ENCODE data around the gene RTL1. TPM values are rescaled to one million over a fixed set of nuclear protein-coding genes. Genes with fewer than 3 reads are reported as not detected.

The RTL1 gene
- total and polyA plus RNA-seq, 4 experiments from 2014 or later = not detected

GRCh38 chr14:100841066-100841760 lies 62.3 kb downstream of the RTL1 start:
- no peaks in the 10 kb centered on the region for H3K9me3 ChIP-seq (ENCODE audit: control insufficient read depth in 1 of 2, low read length in 2 of 2)
- no peaks in the 10 kb centered on the region for H3K36me3 ChIP-seq (ENCODE audit: insufficient read depth, low read length)
- Mint-ChIP-seq H3K27me3 (peaks cover 1 to 3% of the 10 kb centered on the region in 2 donors), H3K9me3 (no peaks in the 10 kb centered on the region), H3K36me3 (no peaks in the 10 kb centered on the region), H3K4me3 (no peak overlapping the region), H3K4me1 (no peaks in the 10 kb centered on the region), H3K27ac (no peak overlapping the region)
- intact Hi-C loops (cut with micrococcal nuclease) = no loop called here
- H3K27me3 ChIP-seq (ENCODE audit: insufficient read depth, low read length) = no peaks in the 10 kb centered on the region
- CTCF ChIA-PET (ENCODE audit: partially characterized antibody) = no interaction called here
- H3K27ac ChIP-seq (ENCODE audit: low read depth, low read length) = no peak overlapping the region
- DNase-seq = no peak
- no peak overlapping the region for H3K4me3 ChIP-seq (ENCODE audit: low read length in 2 of 2)
- H3K4me1 ChIP-seq (ENCODE audit: insufficient read depth, low read length) = no peaks in the 10 kb centered on the region
- POLR2A ChIA-PET (ENCODE audit: partially characterized antibody) = no interaction called here

- Histone ChIP-seq H3K27me3 (ENCODE audit: insufficient read depth, low read length) (no peaks in the 10 kb centered on the region), H3K36me3 (ENCODE audit: insufficient read depth, low read length) (no peaks in the 10 kb centered on the region), H3K9me3 (ENCODE audit: control insufficient read depth in 1 of 2, low read length in 2 of 2) (no peaks in the 10 kb centered on the region), H3K4me3 (ENCODE audit: low read length in 2 of 2) (no peak overlapping the region), H3K27ac (ENCODE audit: low read depth, low read length) (no peak overlapping the region), H3K4me1 (ENCODE audit: insufficient read depth, low read length) (no peaks in the 10 kb centered on the region)
- CTCF ChIA-PET (ENCODE audit: partially characterized antibody) = interaction anchor here (0.6 to 0.9 kb wide), 2 partner anchors 10 to 12 kb away, joined by 3 to 7 read pairs; no protein-coding TSS in a partner anchor
- H3K36me3 Mint-ChIP-seq = no peaks in the 10 kb centered on the region
- POLR2A ChIA-PET (ENCODE audit: partially characterized antibody) = no interaction called here
- H3K4me3 Mint-ChIP-seq = no peak overlapping the region
- no peaks in the 10 kb centered on the region for H3K4me1 Mint-ChIP-seq
- intact Hi-C loops (cut with micrococcal nuclease) = no loop called here
- no peak for DNase-seq
- H3K27ac Mint-ChIP-seq = no peak overlapping the region
- no peaks in the 10 kb centered on the region for H3K9me3 Mint-ChIP-seq
- H3K27me3 Mint-ChIP-seq = peaks cover 1 to 5% of the 10 kb centered on the region in 2 donors
Observed at GRCh38 chr14:100840286-100841065, 63.0 kb downstream of the RTL1 start.

DNA sequence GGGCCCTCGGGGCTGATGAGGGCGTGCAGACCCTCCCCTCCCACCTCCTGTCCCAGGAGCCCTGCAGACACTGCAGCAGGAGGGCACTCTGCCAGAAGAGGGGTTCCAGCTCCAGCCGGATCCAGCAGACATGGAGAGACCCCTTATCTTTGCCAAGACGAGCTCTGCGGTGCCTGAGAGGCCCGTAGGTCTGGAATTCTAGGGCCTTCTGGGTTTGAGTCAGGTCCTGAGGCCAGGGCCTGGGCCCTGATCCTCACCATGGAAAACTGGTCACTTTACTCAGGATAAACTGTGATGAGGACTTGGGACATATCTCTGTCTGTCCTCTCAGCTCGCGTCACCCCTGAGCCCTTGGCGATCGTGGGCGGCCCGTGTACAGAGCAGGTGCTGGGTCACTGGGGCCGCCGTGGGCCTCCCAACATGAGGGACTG lies 63.8 kb downstream of the RTL1 start:
- ChIA-PET POLR2A (ENCODE audit: partially characterized antibody) (no interaction called here), CTCF (ENCODE audit: partially characterized antibody) (interaction anchor here (0.9 kb wide), 1 partner anchor 13 kb away, joined by 3 read pairs; no protein-coding TSS in a partner anchor)
- Mint-ChIP-seq H3K4me3 (no peak overlapping the region), H3K9me3 (no peaks in the 10 kb centered on the region), H3K27ac (no peak overlapping the region), H3K36me3 (no peaks in the 10 kb centered on the region), H3K27me3 (peaks cover 3 to 5% of the 10 kb centered on the region in 2 donors), H3K4me1 (no peaks in the 10 kb centered on the region)
- Histone ChIP-seq H3K36me3 (ENCODE audit: insufficient read depth, low read length) (no peaks in the 10 kb centered on the region), H3K4me3 (ENCODE audit: low read length in 2 of 2) (no peak overlapping the region), H3K4me1 (ENCODE audit: insufficient read depth, low read length) (no peaks in the 10 kb centered on the region), H3K9me3 (ENCODE audit: control insufficient read depth in 1 of 2, low read length in 2 of 2) (no peaks in the 10 kb centered on the region), H3K27me3 (ENCODE audit: insufficient read depth, low read length) (no peaks in the 10 kb centered on the region), H3K27ac (ENCODE audit: low read depth, low read length) (no peak overlapping the region)
- intact Hi-C loops (cut with micrococcal nuclease) = no loop called here
- no peak for DNase-seq

- Mint-ChIP-seq H3K9me3 (no peaks in the 10 kb centered on the region), H3K27ac (no peak overlapping the region), H3K4me3 (no peak overlapping the region), H3K27me3 (peaks cover 3 to 7% of the 10 kb centered on the region in 2 donors), H3K4me1 (no peaks in the 10 kb centered on the region), H3K36me3 (no peaks in the 10 kb centered on the region)
- Histone ChIP-seq H3K4me3 (ENCODE audit: low read length in 2 of 2) (no peak overlapping the region), H3K9me3 (ENCODE audit: control insufficient read depth in 1 of 2, low read length in 2 of 2) (no peaks in the 10 kb centered on the region), H3K27ac (ENCODE audit: low read depth, low read length) (no peak overlapping the region), H3K27me3 (ENCODE audit: insufficient read depth, low read length) (no peaks in the 10 kb centered on the region), H3K36me3 (ENCODE audit: insufficient read depth, low read length) (no peaks in the 10 kb centered on the region), H3K4me1 (ENCODE audit: insufficient read depth, low read length) (no peaks in the 10 kb centered on the region)
- CTCF ChIA-PET (ENCODE audit: partially characterized antibody) = no interaction called here
- no peak for DNase-seq
- POLR2A ChIA-PET (ENCODE audit: partially characterized antibody) = no interaction called here
- intact Hi-C loops (cut with micrococcal nuclease) = no loop called here
Observed at GRCh38 chr14:100839315-100839585, 64.3 kb downstream of the RTL1 start.

- Histone ChIP-seq H3K27ac (ENCODE audit: low read depth, low read length) (no peak overlapping the region), H3K36me3 (ENCODE audit: insufficient read depth, low read length) (no peaks in the 10 kb centered on the region), H3K4me1 (ENCODE audit: insufficient read depth, low read length) (no peaks in the 10 kb centered on the region), H3K27me3 (ENCODE audit: insufficient read depth, low read length) (no peaks in the 10 kb centered on the region), H3K9me3 (ENCODE audit: control insufficient read depth in 1 of 2, low read length in 2 of 2) (no peaks in the 10 kb centered on the region), H3K4me3 (ENCODE audit: low read length in 2 of 2) (no peak overlapping the region)
- POLR2A ChIA-PET (ENCODE audit: partially characterized antibody) = no interaction called here
- CTCF ChIA-PET (ENCODE audit: partially characterized antibody) = no interaction called here
- Mint-ChIP-seq H3K36me3 (no peaks in the 10 kb centered on the region), H3K4me1 (no peaks in the 10 kb centered on the region), H3K4me3 (no peak overlapping the region), H3K27me3 (peaks cover 4 to 10% of the 10 kb centered on the region in 2 donors), H3K9me3 (no peaks in the 10 kb centered on the region), H3K27ac (no peak overlapping the region)
- intact Hi-C loops (cut with micrococcal nuclease) = no loop called here
- DNase-seq = no peak
Observed at GRCh38 chr14:100838493-100839314, 64.8 kb downstream of the RTL1 start.

DNA sequence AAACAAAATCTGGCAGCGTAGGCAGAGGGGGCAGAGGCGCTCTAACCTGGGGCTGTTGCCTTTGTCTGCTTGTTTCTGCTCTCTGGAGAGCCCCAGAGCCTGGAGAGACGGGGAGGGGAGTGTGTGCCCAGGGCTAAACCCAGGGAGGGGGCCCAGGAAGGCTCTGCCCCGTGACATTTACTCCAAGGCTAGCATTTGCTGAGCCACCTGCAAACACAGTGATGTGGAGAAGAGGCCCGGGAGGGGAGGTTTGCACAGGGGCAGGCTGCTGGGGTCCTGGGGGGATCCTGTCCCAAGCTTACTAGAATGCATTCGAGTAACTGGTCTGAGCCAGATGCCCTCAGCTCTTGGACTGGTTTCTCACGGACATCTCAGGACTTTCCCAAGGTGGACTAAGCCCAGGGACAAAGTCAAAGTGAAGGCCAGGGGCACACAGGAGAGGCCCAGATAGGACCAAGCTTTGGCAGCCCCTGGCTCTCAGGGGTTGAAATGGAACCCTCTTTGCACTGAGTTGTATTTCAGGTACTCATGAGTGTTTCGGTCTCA lies 65.6 kb downstream of the RTL1 start:
- Mint-ChIP-seq H3K27ac (no peak overlapping the region), H3K27me3 (peaks cover 7 to 15% of the 10 kb centered on the region in 2 donors), H3K4me3 (no peak overlapping the region), H3K9me3 (no peaks in the 10 kb centered on the region), H3K36me3 (no peaks in the 10 kb centered on the region), H3K4me1 (no peaks in the 10 kb centered on the region)
- Histone ChIP-seq H3K4me1 (ENCODE audit: insufficient read depth, low read length) (no peaks in the 10 kb centered on the region), H3K27me3 (ENCODE audit: insufficient read depth, low read length) (no peaks in the 10 kb centered on the region), H3K36me3 (ENCODE audit: insufficient read depth, low read length) (no peaks in the 10 kb centered on the region), H3K27ac (ENCODE audit: low read depth, low read length) (no peak overlapping the region), H3K4me3 (ENCODE audit: low read length in 2 of 2) (no peak overlapping the region), H3K9me3 (ENCODE audit: control insufficient read depth in 1 of 2, low read length in 2 of 2) (no peaks in the 10 kb centered on the region)
- CTCF ChIA-PET (ENCODE audit: partially characterized antibody) = no interaction called here
- intact Hi-C loops (cut with micrococcal nuclease) = no loop called here
- POLR2A ChIA-PET (ENCODE audit: partially characterized antibody) = no interaction called here
- DNase-seq = no peak
